ENCODE data around the gene PIEZO2. TPM values are rescaled to one million over a fixed set of nuclear protein-coding genes. Genes with fewer than 3 reads are reported as not detected.

PIEZO2 gene
- total RNA-seq, 1 experiment from 2014 or later, result 10.7 TPM

DNA sequence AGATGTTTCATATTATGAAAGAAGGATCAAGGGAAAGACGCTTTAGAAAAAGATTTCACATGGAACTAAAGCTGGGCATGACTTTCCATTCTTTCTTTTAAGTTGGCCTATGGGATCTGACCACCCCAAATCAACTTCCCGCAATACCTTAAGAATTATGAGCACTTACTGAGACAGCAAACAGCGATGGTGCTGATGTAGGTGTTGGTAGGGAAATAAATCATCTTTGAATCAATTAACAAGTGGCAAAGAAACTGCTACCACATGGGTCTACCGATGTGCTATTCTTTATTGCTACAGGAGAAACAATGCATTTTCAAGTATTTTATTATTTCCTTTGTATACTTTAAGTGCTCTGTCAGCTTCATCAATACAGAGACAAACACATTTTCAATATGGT, 239.6 kb downstream of the PIEZO2 start:
- ChIA-PET POLR2A (no interaction called here), CTCF (no interaction called here)
- ATAC-seq (no peak), DNase-seq (ENCODE audit: low spot score) (no peak)
- Mint-ChIP-seq H3K4me1 (no peaks in the 10 kb centered on the region), H3K9me3 (no peaks in the 10 kb centered on the region), H3K27me3 (ENCODE audit: low read depth) (no peaks in the 10 kb centered on the region), H3K4me3 (no peak overlapping the region), H3K36me3 (no peaks in the 10 kb centered on the region), H3K27ac (no peak overlapping the region)
- no peak for TF ChIP-seq GABPB1 (CRISPR knock-in tag; IDR thresholded peaks at IDR 0.05)
- TF ChIP-seq OVOL2 (CRISPR knock-in tag; IDR thresholded peaks at IDR 0.05; ENCODE audit: borderline replicate concordance), result no peak
- no peak for TF ChIP-seq ZNF219 (CRISPR knock-in tag; IDR thresholded peaks at IDR 0.05; ENCODE audit: borderline replicate concordance)
- TF ChIP-seq, protein P1, sequence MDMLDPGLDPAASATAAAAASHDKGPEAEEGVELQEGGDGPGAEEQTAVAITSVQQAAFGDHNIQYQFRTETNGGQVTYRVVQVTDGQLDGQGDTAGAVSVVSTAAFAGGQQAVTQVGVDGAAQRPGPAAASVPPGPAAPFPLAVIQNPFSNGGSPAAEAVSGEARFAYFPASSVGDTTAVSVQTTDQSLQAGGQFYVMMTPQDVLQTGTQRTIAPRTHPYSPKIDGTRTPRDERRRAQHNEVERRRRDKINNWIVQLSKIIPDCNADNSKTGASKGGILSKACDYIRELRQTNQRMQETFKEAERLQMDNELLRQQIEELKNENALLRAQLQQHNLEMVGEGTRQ (CRISPR knock-in tag; IDR thresholded peaks at IDR 0.05), result no peak
- TF ChIP-seq, protein P2, sequence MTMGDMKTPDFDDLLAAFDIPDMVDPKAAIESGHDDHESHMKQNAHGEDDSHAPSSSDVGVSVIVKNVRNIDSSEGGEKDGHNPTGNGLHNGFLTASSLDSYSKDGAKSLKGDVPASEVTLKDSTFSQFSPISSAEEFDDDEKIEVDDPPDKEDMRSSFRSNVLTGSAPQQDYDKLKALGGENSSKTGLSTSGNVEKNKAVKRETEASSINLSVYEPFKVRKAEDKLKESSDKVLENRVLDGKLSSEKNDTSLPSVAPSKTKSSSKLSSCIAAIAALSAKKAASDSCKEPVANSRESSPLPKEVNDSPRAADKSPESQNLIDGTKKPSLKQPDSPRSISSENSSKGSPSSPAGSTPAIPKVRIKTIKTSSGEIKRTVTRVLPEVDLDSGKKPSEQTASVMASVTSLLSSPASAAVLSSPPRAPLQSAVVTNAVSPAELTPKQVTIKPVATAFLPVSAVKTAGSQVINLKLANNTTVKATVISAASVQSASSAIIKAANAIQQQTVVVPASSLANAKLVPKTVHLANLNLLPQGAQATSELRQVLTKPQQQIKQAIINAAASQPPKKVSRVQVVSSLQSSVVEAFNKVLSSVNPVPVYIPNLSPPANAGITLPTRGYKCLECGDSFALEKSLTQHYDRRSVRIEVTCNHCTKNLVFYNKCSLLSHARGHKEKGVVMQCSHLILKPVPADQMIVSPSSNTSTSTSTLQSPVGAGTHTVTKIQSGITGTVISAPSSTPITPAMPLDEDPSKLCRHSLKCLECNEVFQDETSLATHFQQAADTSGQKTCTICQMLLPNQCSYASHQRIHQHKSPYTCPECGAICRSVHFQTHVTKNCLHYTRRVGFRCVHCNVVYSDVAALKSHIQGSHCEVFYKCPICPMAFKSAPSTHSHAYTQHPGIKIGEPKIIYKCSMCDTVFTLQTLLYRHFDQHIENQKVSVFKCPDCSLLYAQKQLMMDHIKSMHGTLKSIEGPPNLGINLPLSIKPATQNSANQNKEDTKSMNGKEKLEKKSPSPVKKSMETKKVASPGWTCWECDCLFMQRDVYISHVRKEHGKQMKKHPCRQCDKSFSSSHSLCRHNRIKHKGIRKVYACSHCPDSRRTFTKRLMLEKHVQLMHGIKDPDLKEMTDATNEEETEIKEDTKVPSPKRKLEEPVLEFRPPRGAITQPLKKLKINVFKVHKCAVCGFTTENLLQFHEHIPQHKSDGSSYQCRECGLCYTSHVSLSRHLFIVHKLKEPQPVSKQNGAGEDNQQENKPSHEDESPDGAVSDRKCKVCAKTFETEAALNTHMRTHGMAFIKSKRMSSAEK (CRISPR knock-in tag; IDR thresholded peaks at IDR 0.05; ENCODE audit: borderline replicate concordance), result no peak
- no peak for TF ChIP-seq ZNF317 (CRISPR knock-in tag; IDR thresholded peaks at IDR 0.05; ENCODE audit: borderline replicate concordance, low read depth)
- TF ChIP-seq, protein P3, sequence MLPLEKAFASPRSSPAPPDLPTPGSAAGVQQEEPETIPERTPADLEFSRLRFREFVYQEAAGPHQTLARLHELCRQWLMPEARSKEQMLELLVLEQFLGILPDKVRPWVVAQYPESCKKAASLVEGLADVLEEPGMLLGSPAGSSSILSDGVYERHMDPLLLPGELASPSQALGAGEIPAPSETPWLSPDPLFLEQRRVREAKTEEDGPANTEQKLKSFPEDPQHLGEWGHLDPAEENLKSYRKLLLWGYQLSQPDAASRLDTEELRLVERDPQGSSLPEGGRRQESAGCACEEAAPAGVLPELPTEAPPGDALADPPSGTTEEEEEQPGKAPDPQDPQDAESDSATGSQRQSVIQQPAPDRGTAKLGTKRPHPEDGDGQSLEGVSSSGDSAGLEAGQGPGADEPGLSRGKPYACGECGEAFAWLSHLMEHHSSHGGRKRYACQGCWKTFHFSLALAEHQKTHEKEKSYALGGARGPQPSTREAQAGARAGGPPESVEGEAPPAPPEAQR (CRISPR knock-in tag; IDR thresholded peaks at IDR 0.05), result no peak
- TF ChIP-seq FOXJ3 (CRISPR knock-in tag; IDR thresholded peaks at IDR 0.05; ENCODE audit: borderline replicate concordance), result no peak
- TF ChIP-seq, protein P4, sequence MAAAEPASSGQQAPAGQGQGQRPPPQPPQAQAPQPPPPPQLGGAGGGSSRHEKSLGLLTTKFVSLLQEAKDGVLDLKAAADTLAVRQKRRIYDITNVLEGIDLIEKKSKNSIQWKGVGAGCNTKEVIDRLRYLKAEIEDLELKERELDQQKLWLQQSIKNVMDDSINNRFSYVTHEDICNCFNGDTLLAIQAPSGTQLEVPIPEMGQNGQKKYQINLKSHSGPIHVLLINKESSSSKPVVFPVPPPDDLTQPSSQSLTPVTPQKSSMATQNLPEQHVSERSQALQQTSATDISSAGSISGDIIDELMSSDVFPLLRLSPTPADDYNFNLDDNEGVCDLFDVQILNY (CRISPR knock-in tag; IDR thresholded peaks at IDR 0.05), result no peak
- TF ChIP-seq ZNF423 (CRISPR knock-in tag; IDR thresholded peaks at IDR 0.05), result no peak

DNA sequence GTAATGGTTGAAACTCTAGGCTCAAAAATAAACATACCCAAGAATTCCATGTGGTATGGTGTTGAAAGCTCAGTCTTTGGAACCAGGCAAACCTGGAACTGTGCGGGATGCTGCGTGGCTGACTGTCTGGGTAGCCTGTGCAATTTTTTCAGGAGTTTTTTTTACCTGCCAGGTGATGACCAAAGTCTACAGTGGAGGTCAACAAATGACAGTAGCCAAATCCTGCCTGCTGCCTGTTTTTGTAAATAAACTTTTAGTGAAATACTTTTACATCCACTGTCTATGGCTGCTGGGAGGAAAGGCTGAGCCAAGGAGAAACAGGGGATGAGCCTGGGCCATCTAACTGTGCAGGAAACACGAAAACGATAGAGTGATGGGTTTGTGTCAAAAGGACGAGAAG, 240.6 kb downstream of the PIEZO2 start:
- ChIA-PET CTCF (no interaction called here), POLR2A (no interaction called here)
- no peaks in the 10 kb centered on the region for H3K4me1 Mint-ChIP-seq
- H3K4me3 Mint-ChIP-seq, result no peak overlapping the region
- H3K27me3 Mint-ChIP-seq (ENCODE audit: low read depth), result no peaks in the 10 kb centered on the region
- no peak overlapping the region for H3K27ac Mint-ChIP-seq
- H3K36me3 Mint-ChIP-seq, result no peaks in the 10 kb centered on the region
- no peaks in the 10 kb centered on the region for H3K9me3 Mint-ChIP-seq
- ATAC-seq, result no peak
- DNase-seq (ENCODE audit: low spot score), result no peak
- TF ChIP-seq ZNF138 (CRISPR knock-in tag; conservative IDR thresholded peaks at IDR 0.05) (no peak), NR2C2 (CRISPR knock-in tag; IDR thresholded peaks at IDR 0.05) (no peak), ZNF232 (CRISPR knock-in tag; IDR thresholded peaks at IDR 0.05) (no peak), ZNF671 (CRISPR knock-in tag; IDR thresholded peaks at IDR 0.05) (no peak), GRHL2 (CRISPR knock-in tag; IDR thresholded peaks at IDR 0.05; ENCODE audit: insufficient replicate concordance, severe bottlenecking) (no peak), ZNF121 (CRISPR knock-in tag; IDR thresholded peaks at IDR 0.05) (no peak), EMX1 (CRISPR knock-in tag; IDR thresholded peaks at IDR 0.05) (no peak), PRRX2 (CRISPR knock-in tag; IDR thresholded peaks at IDR 0.05) (no peak)
- TF ChIP-seq, protein P5, sequence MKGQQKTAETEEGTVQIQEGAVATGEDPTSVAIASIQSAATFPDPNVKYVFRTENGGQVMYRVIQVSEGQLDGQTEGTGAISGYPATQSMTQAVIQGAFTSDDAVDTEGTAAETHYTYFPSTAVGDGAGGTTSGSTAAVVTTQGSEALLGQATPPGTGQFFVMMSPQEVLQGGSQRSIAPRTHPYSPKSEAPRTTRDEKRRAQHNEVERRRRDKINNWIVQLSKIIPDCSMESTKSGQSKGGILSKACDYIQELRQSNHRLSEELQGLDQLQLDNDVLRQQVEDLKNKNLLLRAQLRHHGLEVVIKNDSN (CRISPR knock-in tag; IDR thresholded peaks at IDR 0.05), result no peak
- TF ChIP-seq, protein P6, sequence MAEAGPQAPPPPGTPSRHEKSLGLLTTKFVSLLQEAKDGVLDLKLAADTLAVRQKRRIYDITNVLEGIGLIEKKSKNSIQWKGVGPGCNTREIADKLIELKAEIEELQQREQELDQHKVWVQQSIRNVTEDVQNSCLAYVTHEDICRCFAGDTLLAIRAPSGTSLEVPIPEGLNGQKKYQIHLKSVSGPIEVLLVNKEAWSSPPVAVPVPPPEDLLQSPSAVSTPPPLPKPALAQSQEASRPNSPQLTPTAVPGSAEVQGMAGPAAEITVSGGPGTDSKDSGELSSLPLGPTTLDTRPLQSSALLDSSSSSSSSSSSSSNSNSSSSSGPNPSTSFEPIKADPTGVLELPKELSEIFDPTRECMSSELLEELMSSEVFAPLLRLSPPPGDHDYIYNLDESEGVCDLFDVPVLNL (CRISPR knock-in tag; IDR thresholded peaks at IDR 0.05; ENCODE audit: borderline replicate concordance, low read depth), result no peak
- TF ChIP-seq, protein P7, sequence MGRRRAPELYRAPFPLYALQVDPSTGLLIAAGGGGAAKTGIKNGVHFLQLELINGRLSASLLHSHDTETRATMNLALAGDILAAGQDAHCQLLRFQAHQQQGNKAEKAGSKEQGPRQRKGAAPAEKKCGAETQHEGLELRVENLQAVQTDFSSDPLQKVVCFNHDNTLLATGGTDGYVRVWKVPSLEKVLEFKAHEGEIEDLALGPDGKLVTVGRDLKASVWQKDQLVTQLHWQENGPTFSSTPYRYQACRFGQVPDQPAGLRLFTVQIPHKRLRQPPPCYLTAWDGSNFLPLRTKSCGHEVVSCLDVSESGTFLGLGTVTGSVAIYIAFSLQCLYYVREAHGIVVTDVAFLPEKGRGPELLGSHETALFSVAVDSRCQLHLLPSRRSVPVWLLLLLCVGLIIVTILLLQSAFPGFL (CRISPR knock-in tag; IDR thresholded peaks at IDR 0.05; ENCODE audit: borderline replicate concordance), result no peak
- TF ChIP-seq, protein P8, sequence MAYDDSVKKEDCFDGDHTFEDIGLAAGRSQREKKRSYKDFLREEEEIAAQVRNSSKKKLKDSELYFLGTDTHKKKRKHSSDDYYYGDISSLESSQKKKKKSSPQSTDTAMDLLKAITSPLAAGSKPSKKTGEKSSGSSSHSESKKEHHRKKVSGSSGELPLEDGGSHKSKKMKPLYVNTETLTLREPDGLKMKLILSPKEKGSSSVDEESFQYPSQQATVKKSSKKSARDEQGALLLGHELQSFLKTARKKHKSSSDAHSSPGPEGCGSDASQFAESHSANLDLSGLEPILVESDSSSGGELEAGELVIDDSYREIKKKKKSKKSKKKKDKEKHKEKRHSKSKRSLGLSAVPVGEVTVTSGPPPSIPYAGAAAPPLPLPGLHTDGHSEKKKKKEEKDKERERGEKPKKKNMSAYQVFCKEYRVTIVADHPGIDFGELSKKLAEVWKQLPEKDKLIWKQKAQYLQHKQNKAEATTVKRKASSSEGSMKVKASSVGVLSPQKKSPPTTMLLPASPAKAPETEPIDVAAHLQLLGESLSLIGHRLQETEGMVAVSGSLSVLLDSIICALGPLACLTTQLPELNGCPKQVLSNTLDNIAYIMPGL (CRISPR knock-in tag; IDR thresholded peaks at IDR 0.05), result no peak
